ENCODE data around the gene UBAP1. TPM values are rescaled to one million over a fixed set of nuclear protein-coding genes. Genes with fewer than 3 reads are reported as not detected.
A peak's percentile ranks its signal among the peaks of the same experiment; 100 is the strongest.

The UBAP1 gene
- total RNA-seq, 1 experiment from 2014 or later, result 30.8 TPM

DNA sequence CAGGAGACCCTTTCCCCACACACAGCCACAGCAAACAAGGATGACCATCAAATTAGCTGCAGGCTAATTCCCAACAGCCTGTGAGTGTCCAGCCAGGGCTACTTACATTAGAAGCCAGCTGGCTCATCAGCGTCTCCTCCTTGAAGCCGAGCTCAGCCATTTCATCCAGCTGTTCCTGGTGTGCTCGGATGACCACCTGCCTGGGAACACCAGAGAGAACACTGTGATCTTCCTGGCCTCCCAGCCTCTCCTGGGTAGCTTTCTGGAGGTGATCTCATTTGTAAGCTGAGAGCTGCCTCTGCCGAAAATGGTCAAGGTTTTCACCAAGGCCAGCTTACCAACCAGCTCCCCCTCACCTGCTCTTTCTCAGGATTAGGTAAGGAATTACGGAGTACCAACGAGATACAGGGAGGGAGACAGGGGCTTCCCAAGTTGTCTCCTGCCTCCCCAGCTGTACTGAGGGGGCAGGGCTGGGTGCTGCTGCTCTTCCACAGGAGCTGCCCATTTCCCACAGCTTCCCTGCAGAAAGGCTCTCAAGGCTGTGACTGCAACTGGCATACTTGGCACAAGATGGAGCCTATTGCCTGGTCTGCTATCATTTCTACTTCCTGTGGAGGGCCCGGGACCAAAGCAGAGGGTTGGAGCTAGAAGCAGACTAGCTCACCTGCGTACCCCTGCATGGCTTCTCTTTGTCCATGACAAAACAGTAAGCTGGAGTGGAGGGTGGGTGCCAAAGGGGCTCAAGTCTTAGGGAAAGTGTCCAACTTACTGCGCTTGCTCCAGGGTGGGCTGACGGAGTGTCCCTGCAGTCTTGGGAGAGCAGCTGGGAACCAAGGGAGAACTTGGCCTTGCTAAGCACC lies 76.4 kb downstream of the UBAP1 start (continued):
- TF ChIP-seq, protein P1, sequence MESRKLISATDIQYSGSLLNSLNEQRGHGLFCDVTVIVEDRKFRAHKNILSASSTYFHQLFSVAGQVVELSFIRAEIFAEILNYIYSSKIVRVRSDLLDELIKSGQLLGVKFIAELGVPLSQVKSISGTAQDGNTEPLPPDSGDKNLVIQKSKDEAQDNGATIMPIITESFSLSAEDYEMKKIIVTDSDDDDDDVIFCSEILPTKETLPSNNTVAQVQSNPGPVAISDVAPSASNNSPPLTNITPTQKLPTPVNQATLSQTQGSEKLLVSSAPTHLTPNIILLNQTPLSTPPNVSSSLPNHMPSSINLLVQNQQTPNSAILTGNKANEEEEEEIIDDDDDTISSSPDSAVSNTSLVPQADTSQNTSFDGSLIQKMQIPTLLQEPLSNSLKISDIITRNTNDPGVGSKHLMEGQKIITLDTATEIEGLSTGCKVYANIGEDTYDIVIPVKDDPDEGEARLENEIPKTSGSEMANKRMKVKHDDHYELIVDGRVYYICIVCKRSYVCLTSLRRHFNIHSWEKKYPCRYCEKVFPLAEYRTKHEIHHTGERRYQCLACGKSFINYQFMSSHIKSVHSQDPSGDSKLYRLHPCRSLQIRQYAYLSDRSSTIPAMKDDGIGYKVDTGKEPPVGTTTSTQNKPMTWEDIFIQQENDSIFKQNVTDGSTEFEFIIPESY (IDR thresholded peaks at IDR 0.05; ENCODE audit: extremely low read depth, insufficient replicate concordance, low read length), result no peak
- no peak for TF ChIP-seq ELF1 (IDR thresholded peaks at IDR 0.05; ENCODE audit: borderline replicate concordance, low read depth)
- TF ChIP-seq EZH2phosphoT487 (IDR thresholded peaks at IDR 0.05; ENCODE audit: borderline replicate concordance), result no peak
- no peak for TF ChIP-seq EGR1 (IDR thresholded peaks at IDR 0.05; ENCODE audit: low read depth)
- no peak for TF ChIP-seq EZH2 (IDR thresholded peaks at IDR 0.05)
- TF ChIP-seq POLR2AphosphoS5 (IDR thresholded peaks at IDR 0.05; ENCODE audit: low read depth, low read length), result no peak
- TF ChIP-seq ZNF274 (IDR thresholded peaks at IDR 0.05; ENCODE audit: low read depth, low read length), result no peak

DNA sequence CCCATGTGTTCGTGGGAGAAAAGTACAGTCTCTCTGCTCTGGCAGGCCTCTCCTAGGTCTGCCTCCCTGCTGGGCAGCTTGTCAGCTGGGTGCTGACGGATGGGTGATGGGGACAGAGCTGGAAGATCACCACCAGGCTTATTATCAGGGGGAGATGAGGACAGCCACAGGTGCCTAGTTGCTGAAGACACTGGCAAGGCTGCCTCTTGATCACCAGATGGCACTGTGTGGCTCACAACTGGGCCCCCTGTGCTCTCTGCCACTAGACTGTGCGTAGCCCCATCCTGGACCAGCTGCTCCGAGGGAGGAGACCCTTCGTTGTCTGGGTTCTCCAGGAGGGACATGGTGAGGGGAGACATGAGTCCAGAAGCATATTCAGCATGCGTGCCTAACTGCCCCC lies 77.3 kb downstream of the UBAP1 start:
- intact Hi-C loops (cut with micrococcal nuclease), result loop anchor here (5.0 to 10.0 kb wide), 2 partner anchors 121 to 349 kb away; partner anchors contain the start of gene MYORG
- Histone ChIP-seq H3K9ac (ENCODE audit: low read length) (no peak overlapping the region), H2AFZ (ENCODE audit: low read depth, low read length, poor library complexity, severe bottlenecking) (no peak overlapping the region), H3K4me2 (ENCODE audit: low read length) (no peak overlapping the region), H3K9me2 (ENCODE audit: insufficient read depth) (no peaks in the 10 kb centered on the region), H3K27ac (ENCODE audit: low read depth, low read length) (no peak overlapping the region), H4K20me1 (ENCODE audit: insufficient read depth) (no peaks in the 10 kb centered on the region), H3K36me3 (ENCODE audit: control insufficient read depth in 1 of 2, insufficient read depth in 2 of 2, low read length in 2 of 2) (peaks cover 7 to 16% of the 10 kb centered on the region in 2 experiments; a peak in 3 of 4 replicates), H3K27me3 (ENCODE audit: insufficient read depth, low read length) (no peaks in the 10 kb centered on the region), H3K9me3 (ENCODE audit: control insufficient read depth in 1 of 2, insufficient read depth in 1 of 2, low read depth in 1 of 2, low read length in 2 of 2) (no peaks in the 10 kb centered on the region), H3K79me2 (ENCODE audit: insufficient read depth, low read length) (no peaks in the 10 kb centered on the region), H3K4me1 (ENCODE audit: control insufficient read depth in 1 of 2, insufficient read depth in 2 of 2, low read length in 2 of 2) (peaks cover 0 to 26% of the 10 kb centered on the region in 2 experiments; a peak in 2 of 4 replicates), H3K4me3 (replicated peaks in 1 of 2; ENCODE audit: low read depth in 1 of 2, low read length in 2 of 2) (no peak overlapping the region)
- no TSS peak for BruUV-seq (replicated peaks)
- ChIA-PET POLR2A (interaction anchor here (0.9 kb wide), 1 partner anchor 124 kb away, joined by 3 read pairs; no protein-coding TSS in a partner anchor), CTCF (interaction anchor here (1.5 kb wide), 1 partner anchor 76 kb away, joined by 4 read pairs; no protein-coding TSS in a partner anchor), RAD21 (ENCODE audit: low non-redundant PET in 1 of 2, low total read pairs in 2 of 2, uncharacterized antibody in 2 of 2, unreplicated experiment in 2 of 2) (no interaction called here)
- TF ChIP-seq RAD21 (IDR thresholded peaks at IDR 0.05; ENCODE audit: low read depth) (peak; percentile 49), ELF1 (IDR thresholded peaks at IDR 0.05; ENCODE audit: borderline replicate concordance, low read depth) (no peak), ZNF274 (IDR thresholded peaks at IDR 0.05; ENCODE audit: low read depth, low read length) (no peak), POLR2A (IDR thresholded peaks at IDR 0.05; ENCODE audit: borderline replicate concordance, extremely low read depth, insufficient read depth, insufficient read length) (no peak), POLR2AphosphoS5 (IDR thresholded peaks at IDR 0.05; ENCODE audit: low read depth, low read length) (no peak), CEBPB (IDR thresholded peaks at IDR 0.05; ENCODE audit: low read depth) (no peak), JUND (IDR thresholded peaks at IDR 0.05) (no peak), EZH2phosphoT487 (IDR thresholded peaks at IDR 0.05; ENCODE audit: borderline replicate concordance) (no peak), ZFX (IDR thresholded peaks at IDR 0.05) (no peak), EZH2 (IDR thresholded peaks at IDR 0.05) (no peak)
- TF ChIP-seq, protein P2, sequence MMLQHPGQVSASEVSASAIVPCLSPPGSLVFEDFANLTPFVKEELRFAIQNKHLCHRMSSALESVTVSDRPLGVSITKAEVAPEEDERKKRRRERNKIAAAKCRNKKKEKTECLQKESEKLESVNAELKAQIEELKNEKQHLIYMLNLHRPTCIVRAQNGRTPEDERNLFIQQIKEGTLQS (IDR thresholded peaks at IDR 0.05), result no peak
- TF ChIP-seq, protein P3, sequence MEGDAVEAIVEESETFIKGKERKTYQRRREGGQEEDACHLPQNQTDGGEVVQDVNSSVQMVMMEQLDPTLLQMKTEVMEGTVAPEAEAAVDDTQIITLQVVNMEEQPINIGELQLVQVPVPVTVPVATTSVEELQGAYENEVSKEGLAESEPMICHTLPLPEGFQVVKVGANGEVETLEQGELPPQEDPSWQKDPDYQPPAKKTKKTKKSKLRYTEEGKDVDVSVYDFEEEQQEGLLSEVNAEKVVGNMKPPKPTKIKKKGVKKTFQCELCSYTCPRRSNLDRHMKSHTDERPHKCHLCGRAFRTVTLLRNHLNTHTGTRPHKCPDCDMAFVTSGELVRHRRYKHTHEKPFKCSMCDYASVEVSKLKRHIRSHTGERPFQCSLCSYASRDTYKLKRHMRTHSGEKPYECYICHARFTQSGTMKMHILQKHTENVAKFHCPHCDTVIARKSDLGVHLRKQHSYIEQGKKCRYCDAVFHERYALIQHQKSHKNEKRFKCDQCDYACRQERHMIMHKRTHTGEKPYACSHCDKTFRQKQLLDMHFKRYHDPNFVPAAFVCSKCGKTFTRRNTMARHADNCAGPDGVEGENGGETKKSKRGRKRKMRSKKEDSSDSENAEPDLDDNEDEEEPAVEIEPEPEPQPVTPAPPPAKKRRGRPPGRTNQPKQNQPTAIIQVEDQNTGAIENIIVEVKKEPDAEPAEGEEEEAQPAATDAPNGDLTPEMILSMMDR (IDR thresholded peaks at IDR 0.05 in 2 of 3, conservative IDR thresholded peaks at IDR 0.05 in 1 of 3; ENCODE audit: borderline replicate concordance in 1 of 3, insufficient read depth in 1 of 3, low read depth in 2 of 3, low read length in 2 of 3), result peak in 2 of 3 experiments; percentile 37 to 44; a peak in 4 of 6 replicates
- TF ChIP-seq, protein P4, sequence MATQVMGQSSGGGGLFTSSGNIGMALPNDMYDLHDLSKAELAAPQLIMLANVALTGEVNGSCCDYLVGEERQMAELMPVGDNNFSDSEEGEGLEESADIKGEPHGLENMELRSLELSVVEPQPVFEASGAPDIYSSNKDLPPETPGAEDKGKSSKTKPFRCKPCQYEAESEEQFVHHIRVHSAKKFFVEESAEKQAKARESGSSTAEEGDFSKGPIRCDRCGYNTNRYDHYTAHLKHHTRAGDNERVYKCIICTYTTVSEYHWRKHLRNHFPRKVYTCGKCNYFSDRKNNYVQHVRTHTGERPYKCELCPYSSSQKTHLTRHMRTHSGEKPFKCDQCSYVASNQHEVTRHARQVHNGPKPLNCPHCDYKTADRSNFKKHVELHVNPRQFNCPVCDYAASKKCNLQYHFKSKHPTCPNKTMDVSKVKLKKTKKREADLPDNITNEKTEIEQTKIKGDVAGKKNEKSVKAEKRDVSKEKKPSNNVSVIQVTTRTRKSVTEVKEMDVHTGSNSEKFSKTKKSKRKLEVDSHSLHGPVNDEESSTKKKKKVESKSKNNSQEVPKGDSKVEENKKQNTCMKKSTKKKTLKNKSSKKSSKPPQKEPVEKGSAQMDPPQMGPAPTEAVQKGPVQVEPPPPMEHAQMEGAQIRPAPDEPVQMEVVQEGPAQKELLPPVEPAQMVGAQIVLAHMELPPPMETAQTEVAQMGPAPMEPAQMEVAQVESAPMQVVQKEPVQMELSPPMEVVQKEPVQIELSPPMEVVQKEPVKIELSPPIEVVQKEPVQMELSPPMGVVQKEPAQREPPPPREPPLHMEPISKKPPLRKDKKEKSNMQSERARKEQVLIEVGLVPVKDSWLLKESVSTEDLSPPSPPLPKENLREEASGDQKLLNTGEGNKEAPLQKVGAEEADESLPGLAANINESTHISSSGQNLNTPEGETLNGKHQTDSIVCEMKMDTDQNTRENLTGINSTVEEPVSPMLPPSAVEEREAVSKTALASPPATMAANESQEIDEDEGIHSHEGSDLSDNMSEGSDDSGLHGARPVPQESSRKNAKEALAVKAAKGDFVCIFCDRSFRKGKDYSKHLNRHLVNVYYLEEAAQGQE (IDR thresholded peaks at IDR 0.05; ENCODE audit: low read depth), result no peak
- ATAC-seq (peak; percentile 63), DNase-seq (ENCODE audit: low read depth, low spot score) (no peak)

Data from HCT116 (cell line).